ENCODE measurements around the gene CPT1B.
A peak's percentile ranks its signal among the peaks of the same experiment; 100 is the strongest.

CPT1B gene

DNA sequence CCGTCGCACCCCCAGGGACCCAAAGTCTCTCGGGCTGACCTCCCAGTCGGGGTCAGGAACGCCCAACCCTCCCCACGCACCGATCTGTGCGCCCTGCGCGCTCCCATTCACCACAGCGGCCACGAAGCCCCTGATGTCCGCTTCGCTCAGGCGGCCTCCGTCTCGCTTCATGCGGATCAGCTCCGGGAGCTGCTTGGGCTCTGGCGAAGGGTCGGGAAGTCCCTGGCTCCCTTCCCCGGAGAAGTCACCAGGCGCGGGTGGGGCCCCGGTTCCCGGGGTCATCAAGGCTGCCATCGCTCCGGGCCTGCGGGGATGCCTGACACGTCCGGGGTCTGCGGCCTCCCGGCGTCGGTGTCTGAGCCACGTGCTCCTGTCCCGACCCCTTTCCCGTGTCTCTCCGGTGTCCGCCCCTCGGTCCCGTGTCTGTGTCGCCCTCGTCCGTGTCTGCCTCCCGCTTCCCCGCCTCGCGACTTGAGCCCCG lies 48.8 kb downstream of the CPT1B start:
- TF ChIP-seq, protein P1, sequence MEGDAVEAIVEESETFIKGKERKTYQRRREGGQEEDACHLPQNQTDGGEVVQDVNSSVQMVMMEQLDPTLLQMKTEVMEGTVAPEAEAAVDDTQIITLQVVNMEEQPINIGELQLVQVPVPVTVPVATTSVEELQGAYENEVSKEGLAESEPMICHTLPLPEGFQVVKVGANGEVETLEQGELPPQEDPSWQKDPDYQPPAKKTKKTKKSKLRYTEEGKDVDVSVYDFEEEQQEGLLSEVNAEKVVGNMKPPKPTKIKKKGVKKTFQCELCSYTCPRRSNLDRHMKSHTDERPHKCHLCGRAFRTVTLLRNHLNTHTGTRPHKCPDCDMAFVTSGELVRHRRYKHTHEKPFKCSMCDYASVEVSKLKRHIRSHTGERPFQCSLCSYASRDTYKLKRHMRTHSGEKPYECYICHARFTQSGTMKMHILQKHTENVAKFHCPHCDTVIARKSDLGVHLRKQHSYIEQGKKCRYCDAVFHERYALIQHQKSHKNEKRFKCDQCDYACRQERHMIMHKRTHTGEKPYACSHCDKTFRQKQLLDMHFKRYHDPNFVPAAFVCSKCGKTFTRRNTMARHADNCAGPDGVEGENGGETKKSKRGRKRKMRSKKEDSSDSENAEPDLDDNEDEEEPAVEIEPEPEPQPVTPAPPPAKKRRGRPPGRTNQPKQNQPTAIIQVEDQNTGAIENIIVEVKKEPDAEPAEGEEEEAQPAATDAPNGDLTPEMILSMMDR (IDR thresholded peaks at IDR 0.05; ENCODE audit: extremely low read depth, insufficient read depth, missing control alignments): no peak
- peak; percentile 43 for DNase-seq (ENCODE audit: low spot score)
- in situ Hi-C loops (cut with MboI; ENCODE audit: low pct_unique_long_range_greater_than_20kb, low sequenced_read_pairs, unreplicated experiment): no loop called here

GRCh38 chr22:50528682-50529415 lies 49.4 kb downstream of the CPT1B start:
- in situ Hi-C loops (cut with MboI; ENCODE audit: low pct_unique_long_range_greater_than_20kb, low sequenced_read_pairs, unreplicated experiment): no loop called here
- TF ChIP-seq, protein P1 (IDR thresholded peaks at IDR 0.05; ENCODE audit: extremely low read depth, insufficient read depth, missing control alignments): no peak
- no peak for DNase-seq (ENCODE audit: low spot score)

- DNase-seq (ENCODE audit: low spot score): no peak
- in situ Hi-C loops (cut with MboI; ENCODE audit: low pct_unique_long_range_greater_than_20kb, low sequenced_read_pairs, unreplicated experiment): no loop called here
- TF ChIP-seq, protein P1 (IDR thresholded peaks at IDR 0.05; ENCODE audit: extremely low read depth, insufficient read depth, missing control alignments): no peak
These were observed 50.1 kb downstream of the CPT1B start for GRCh38 chr22:50527921-50528681.

DNA sequence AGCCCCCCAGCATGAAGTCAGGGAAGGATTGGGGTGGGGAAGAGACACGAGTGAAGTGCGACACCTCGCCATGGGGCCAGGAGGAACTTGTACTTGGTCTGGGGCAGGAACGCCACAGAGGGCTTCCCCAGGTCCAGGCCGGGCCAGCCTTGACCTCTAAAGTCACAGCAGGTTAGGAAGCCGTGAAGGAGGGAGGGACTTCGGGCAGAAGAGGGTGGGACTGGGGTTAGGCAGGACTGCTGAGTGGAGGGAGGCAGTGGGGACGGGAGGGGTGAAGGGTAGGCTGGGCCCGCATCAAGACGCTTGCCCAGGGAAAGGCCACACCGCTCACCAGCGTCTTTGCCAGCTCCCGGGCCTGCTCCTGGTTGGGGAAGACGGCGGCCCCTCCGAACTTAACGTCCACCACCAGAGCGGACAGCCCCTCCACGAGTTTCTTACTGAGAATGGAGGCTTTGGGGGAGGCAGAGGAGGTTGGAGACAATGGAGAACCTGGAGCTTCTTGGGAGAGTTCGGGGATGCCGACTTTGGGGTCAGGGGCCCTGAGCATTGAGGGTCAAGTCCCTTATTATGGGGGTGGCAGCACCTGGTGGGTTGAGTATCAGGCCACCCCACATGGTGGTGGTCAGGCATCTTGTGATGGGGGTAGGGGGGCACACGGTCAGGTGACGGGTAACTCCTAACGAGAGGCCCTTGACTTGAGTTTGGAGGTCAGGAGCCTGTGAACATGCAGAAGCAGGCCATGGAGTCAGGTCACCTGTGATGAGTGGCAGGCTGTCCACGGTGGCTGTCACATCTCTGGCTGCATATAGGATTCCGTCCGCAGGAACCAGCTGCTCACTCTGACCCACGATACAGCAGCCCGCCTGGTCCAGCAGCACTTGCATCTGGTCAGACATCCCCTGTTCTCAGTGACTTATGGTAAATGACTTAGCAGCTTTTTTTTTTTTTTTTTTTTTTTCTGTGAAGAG lies 51.1 kb downstream of the CPT1B start:
- in situ Hi-C loops (cut with MboI; ENCODE audit: low pct_unique_long_range_greater_than_20kb, low sequenced_read_pairs, unreplicated experiment): no loop called here
- DNase-seq (ENCODE audit: low spot score): peak; percentile 83
- TF ChIP-seq, protein P1 (IDR thresholded peaks at IDR 0.05; ENCODE audit: extremely low read depth, insufficient read depth, missing control alignments): no peak

- TF ChIP-seq, protein P1 (IDR thresholded peaks at IDR 0.05; ENCODE audit: extremely low read depth, insufficient read depth, missing control alignments): peak; percentile 78
- peak; percentile 93 for DNase-seq (ENCODE audit: low spot score)
- in situ Hi-C loops (cut with MboI; ENCODE audit: low pct_unique_long_range_greater_than_20kb, low sequenced_read_pairs, unreplicated experiment): no loop called here
These were observed 52.0 kb downstream of the CPT1B start for GRCh38 chr22:50526108-50526833.

DNA sequence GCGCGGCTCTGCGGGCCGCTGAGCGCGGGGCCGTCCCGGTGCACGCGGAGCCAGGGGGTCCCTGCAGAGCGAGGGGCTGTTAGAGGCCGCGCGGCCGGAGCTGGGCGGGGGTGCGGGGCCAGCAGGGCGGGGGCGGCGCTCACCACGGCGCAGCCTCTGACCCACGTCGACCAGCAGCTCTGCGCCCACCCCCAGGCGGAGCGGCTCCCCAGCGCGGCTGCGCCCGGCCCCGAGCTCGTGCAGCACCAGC lies 52.4 kb downstream of the CPT1B start:
- TF ChIP-seq, protein P1 (IDR thresholded peaks at IDR 0.05; ENCODE audit: extremely low read depth, insufficient read depth, missing control alignments): no peak
- no peak for DNase-seq (ENCODE audit: low spot score)
- in situ Hi-C loops (cut with MboI; ENCODE audit: low pct_unique_long_range_greater_than_20kb, low sequenced_read_pairs, unreplicated experiment): no loop called here

Data from GM13977 (cell line).